ENCODE measurements around the gene SHISA7.
A peak's percentile ranks its signal among the peaks of the same experiment; 100 is the strongest.

Gene SHISA7

GRCh38 chr19:55482156-55482961 lies 39.3 kb upstream of the SHISA7 start:
- no peak for DNase-seq

GRCh38 chr19:55481794-55482155 lies 38.7 kb upstream of the SHISA7 start:
- DNase-seq: no peak

- DNase-seq: no peak
Measured at GRCh38 chr19:55481148-55481793, 38.2 kb upstream of the SHISA7 start.

- no peak for DNase-seq
Measured at GRCh38 chr19:55479451-55480230, 36.5 kb upstream of the SHISA7 start.

GRCh38 chr19:55479045-55479444 lies 35.9 kb upstream of the SHISA7 start:
- DNase-seq: no peak

GRCh38 chr19:55478364-55478763 lies 35.3 kb upstream of the SHISA7 start:
- no peak for DNase-seq

GRCh38 chr19:55477905-55478304 lies 34.8 kb upstream of the SHISA7 start:
- DNase-seq: no peak

- peak; percentile 99 for DNase-seq
Measured at GRCh38 chr19:55476100-55476775, 33.1 kb upstream of the SHISA7 start, which contains the start of gene ZNF628. Gene ZNF628 (plus strand): TSS chr19:55476617. CDS start chr19:55479911, 3,294 bp downstream.

- DNase-seq: no peak
Measured at GRCh38 chr19:55474269-55475265, 31.5 kb upstream of the SHISA7 start.

GRCh38 chr19:55473225-55474012 lies 30.3 kb upstream of the SHISA7 start:
- no peak for DNase-seq

- DNase-seq: no peak
Measured at GRCh38 chr19:55472463-55472862, 29.4 kb upstream of the SHISA7 start.

GRCh38 chr19:55471266-55471665 lies 28.2 kb upstream of the SHISA7 start:
- no peak for DNase-seq

- DNase-seq: no peak
Measured at GRCh38 chr19:55468054-55468393, 24.9 kb upstream of the SHISA7 start.

- DNase-seq: peak; percentile 80
Measured at GRCh38 chr19:55467236-55468053, 24.3 kb upstream of the SHISA7 start.

- DNase-seq: no peak
Measured at GRCh38 chr19:55466241-55466614, 23.1 kb upstream of the SHISA7 start.

- DNase-seq: peak; percentile 67
Measured at GRCh38 chr19:55465460-55466240, 22.6 kb upstream of the SHISA7 start.

GRCh38 chr19:55464662-55465054 lies 21.6 kb upstream of the SHISA7 start, which contains the start of gene C19orf85:
Gene C19orf85 (minus strand): TSS chr19:55464751. CDS start chr19:55464554, 197 bp downstream.
- DNase-seq: no peak

- DNase-seq: no peak
Measured at GRCh38 chr19:55464039-55464661, 21.1 kb upstream of the SHISA7 start.

GRCh38 chr19:55463583-55464031 lies 20.5 kb upstream of the SHISA7 start:
- no peak for DNase-seq
